ENCODE data around the gene RPS6KA2.

DNA sequence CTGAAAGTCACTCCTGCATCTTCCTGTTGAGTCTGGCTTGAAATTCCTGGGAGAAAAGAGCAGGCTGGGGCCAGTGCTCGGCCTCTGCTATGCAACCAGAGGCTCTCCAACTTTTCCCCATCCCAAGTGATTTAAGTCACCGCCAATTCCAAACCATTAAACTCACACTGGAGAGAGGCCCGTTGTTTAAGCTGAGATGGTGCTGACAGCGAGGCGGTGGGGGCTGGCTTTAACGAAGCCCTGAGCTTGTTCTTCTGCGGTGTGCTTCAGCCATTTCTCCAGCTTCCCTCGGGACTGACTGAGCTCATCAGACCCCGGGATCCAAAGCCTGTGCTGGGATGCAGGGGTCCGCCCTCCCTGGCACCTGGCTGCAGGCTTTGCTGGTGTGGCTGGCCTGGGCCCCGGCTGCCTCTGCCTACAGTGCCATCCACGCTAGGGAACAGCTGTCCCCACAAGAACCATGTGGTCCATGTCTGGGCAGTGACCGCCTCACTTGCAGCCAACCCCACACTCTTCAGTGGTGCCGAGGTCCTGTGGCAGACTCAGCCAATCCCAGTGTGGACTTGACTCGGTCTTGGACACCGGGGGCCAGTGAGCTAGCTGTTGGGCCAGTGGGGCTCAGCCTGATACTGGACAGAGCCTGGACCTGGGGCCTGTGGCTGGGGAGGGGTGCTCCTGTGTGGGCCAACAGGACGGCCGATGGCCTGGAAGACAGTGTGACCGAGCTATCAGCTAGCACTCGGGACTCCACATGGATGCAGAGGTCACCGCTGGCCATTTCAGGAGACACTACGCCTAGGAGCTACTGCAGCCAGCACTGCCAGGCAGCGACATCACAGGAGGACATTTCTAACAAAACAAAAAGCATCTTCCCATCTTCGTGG lies 61.7 kb downstream of the RPS6KA2 start:
- TF ChIP-seq, protein P1, sequence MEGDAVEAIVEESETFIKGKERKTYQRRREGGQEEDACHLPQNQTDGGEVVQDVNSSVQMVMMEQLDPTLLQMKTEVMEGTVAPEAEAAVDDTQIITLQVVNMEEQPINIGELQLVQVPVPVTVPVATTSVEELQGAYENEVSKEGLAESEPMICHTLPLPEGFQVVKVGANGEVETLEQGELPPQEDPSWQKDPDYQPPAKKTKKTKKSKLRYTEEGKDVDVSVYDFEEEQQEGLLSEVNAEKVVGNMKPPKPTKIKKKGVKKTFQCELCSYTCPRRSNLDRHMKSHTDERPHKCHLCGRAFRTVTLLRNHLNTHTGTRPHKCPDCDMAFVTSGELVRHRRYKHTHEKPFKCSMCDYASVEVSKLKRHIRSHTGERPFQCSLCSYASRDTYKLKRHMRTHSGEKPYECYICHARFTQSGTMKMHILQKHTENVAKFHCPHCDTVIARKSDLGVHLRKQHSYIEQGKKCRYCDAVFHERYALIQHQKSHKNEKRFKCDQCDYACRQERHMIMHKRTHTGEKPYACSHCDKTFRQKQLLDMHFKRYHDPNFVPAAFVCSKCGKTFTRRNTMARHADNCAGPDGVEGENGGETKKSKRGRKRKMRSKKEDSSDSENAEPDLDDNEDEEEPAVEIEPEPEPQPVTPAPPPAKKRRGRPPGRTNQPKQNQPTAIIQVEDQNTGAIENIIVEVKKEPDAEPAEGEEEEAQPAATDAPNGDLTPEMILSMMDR (conservative IDR thresholded peaks at IDR 0.05) = no peak
- no peak for TF ChIP-seq EZH2 (IDR thresholded peaks at IDR 0.05; ENCODE audit: low read depth)
